Psoas muscle (tissue), 8 donors: ENCODE results near the gene HTRA2. TPM values are rescaled to one million over a fixed set of nuclear protein-coding genes. Genes with fewer than 3 reads are reported as not detected.

Experiments
- ATAC-seq, 4 donors: fragments of 200-7000 bp; cut with Tn5 transposase; one replicate each; pipeline ENCODE4 v1.9.1; 2020; ENCODE audit warnings: moderate library complexity in 3 of 4, mild to moderate bottlenecking in 2 of 4
- DNase-seq, 2 donors: peaks; one replicate each; pipeline ENCODE4 v3.0.0-alpha.2; 2020
- H3K27ac ChIP-seq: fragments of 200-600 bp; one replicate; pipeline ENCODE4 v1.8.0; 2022
- H3K27me3 ChIP-seq, 3 donors: fragments of 200-600 bp in 1 of 3; one replicate each; pipeline versions ENCODE4 v1.6.1 to v1.8.0; 2013 to 2022; ENCODE audit warnings: low read length in 2 of 3, mild to moderate bottlenecking in 2 of 3, moderate library complexity in 1 of 3; ENCODE audit not compliant: insufficient read depth in 3 of 3
- H3K36me3 ChIP-seq, 2 donors: fragments of 200-600 bp in 1 of 2; one replicate each; pipeline versions ENCODE4 v1.6.1 to v1.8.0; 2013 to 2022; ENCODE audit warnings: low read depth in 1 of 2, mild to moderate bottlenecking in 1 of 2, moderate library complexity in 1 of 2; ENCODE audit not compliant: insufficient read depth in 1 of 2
- H3K4me1 ChIP-seq: fragments of 200-600 bp; one replicate; pipeline ENCODE4 v1.8.0; 2022
- H3K4me3 ChIP-seq: fragments of 200-600 bp; one replicate; pipeline ENCODE4 v1.8.0; 2022; ENCODE audit warnings: mild to moderate bottlenecking
- H3K9me3 ChIP-seq: fragments of 200-600 bp; one replicate; pipeline ENCODE4 v1.8.0; 2022
- whole genome bisulfite sequencing, 3 donors: extraction: QIAGEN DNeasy Blood & Tissue Kit; methylation state at CpG; one replicate each; pipeline versions ENCODE4 v1.1.6 to v1.1.7; 2013; 5-methylcytosine and 5-hydroxymethylcytosine counted together
- intact Hi-C, 2 donors: fragments of 100-400 bp; cut with DNase I; formaldehyde crosslinking; loops; one replicate each; pipeline versions ENCODE4 v1.11.0 to v1.14.2; 2022
- polyA plus RNA-seq, 3 donors: library from polyadenylated mRNA; stranded (reverse); fragments of 200-250 nt; gene quantifications; one replicate each; pipeline ENCODE4 v1.2.3, GENCODE V29; 2013
- total RNA-seq, 4 donors: library from RNA; stranded (reverse); fragmentation: NEBNext Ultra II Directional in 2 of 4; extraction: Animal tissue kit (Norgen Biotek cat#: 25700) in 2 of 4; gene quantifications; one replicate each; pipeline versions ENCODE4 v1.2.1 to v1.2.4, GENCODE V29; 2021 to 2023
- TF ChIP-seq, protein P1 (sequence below): fragments of 200-600 bp; IDR thresholded peaks from one replicate; pipeline ENCODE4 v1.8.0; 2022; ENCODE audit warnings: antibody characterized with exemption
- donor health status: healthy with polysubstance abuse.
- donor health status: DM: no; HTN: no; CAD: no; lungs with moderate emphysema.
- donor health status: Bipolar disorder and iron deficiency.
- donor health status: healthy.
- donor health status: DM: yes; HTN: yes; CAD: no.
- donor health status: DM: no; HTN: no; CAD: no.
- donor health status: DM: no; HTN: no; CAD: no.
- donor health status: DM: yes; HTN: yes; CAD: no.

The HTRA2 gene
- total and polyA plus RNA-seq, 7 donors, result 23.0 to 54.4 (median 27.6) TPM

DNA sequence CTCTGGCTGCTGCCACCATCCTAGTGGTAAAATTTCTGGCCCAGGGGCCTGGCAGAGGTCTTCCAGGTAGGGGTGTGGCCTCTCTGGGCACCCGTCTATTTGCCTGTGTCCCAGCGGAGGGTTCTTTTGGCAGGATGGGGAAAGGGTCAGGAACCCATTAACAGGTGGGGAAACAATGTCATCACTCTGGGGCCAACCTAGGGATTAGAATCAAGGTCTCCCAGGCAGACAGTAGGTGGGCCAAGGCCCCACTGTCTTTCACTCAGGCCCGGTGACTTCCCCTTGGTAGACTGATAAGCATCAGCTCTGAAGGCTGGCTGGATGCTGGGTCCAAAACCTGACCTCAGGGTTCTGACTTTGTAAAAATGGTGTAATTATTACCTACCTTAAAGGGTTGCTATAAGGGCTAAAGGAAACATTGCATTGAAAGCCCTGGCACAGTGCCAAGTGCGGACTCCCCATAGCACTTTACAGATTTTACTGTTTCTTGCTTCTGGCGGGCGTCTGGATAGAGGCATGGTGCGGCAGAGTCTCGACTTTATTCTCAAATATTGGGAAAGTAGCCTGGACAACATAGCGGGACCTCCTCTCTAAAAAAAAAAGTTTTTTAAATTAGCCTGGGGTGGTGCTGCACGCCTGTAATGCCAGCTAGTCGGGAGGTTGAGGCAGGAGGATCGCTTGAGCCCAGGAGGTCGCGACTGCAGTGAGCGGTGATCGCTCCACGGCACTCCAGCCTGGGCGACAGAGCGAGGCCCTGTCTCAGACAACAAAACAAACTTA lies 32.5 kb upstream of the HTRA2 start:
- H3K27ac ChIP-seq, result no peak overlapping the region
- no peak for DNase-seq
- ATAC-seq, result no peak
- peaks cover 3 to 24% of the 10 kb centered on the region in 2 donors for H3K36me3 ChIP-seq
- peak overlapping the region; percentile 59 for H3K4me3 ChIP-seq
- WGBS, 3 donors, result 38 to 42% (median 38%) methylated on average over 19 of the region's 19 CpGs
- intact Hi-C loops, result no loop called here
- TF ChIP-seq, protein P1, sequence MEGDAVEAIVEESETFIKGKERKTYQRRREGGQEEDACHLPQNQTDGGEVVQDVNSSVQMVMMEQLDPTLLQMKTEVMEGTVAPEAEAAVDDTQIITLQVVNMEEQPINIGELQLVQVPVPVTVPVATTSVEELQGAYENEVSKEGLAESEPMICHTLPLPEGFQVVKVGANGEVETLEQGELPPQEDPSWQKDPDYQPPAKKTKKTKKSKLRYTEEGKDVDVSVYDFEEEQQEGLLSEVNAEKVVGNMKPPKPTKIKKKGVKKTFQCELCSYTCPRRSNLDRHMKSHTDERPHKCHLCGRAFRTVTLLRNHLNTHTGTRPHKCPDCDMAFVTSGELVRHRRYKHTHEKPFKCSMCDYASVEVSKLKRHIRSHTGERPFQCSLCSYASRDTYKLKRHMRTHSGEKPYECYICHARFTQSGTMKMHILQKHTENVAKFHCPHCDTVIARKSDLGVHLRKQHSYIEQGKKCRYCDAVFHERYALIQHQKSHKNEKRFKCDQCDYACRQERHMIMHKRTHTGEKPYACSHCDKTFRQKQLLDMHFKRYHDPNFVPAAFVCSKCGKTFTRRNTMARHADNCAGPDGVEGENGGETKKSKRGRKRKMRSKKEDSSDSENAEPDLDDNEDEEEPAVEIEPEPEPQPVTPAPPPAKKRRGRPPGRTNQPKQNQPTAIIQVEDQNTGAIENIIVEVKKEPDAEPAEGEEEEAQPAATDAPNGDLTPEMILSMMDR, result no peak
- H3K9me3 ChIP-seq, result no peaks in the 10 kb centered on the region
- peaks cover 0 to 51% (median 30%) of the 10 kb centered on the region in 3 donors for H3K27me3 ChIP-seq
- H3K4me1 ChIP-seq, result peaks cover 23% of the 10 kb centered on the region

GRCh38 chr2:74497777-74498499 lies 31.8 kb upstream of the HTRA2 start:
- peaks cover 0 to 58% (median 32%) of the 10 kb centered on the region in 3 donors for H3K27me3 ChIP-seq
- H3K4me1 ChIP-seq, result peaks cover 23% of the 10 kb centered on the region
- peak overlapping the region; percentile 59 for H3K4me3 ChIP-seq
- TF ChIP-seq, protein P1, result no peak
- no peaks in the 10 kb centered on the region for H3K9me3 ChIP-seq
- peaks cover 3 to 16% of the 10 kb centered on the region in 2 donors for H3K36me3 ChIP-seq
- ATAC-seq (peak; percentile 15 to 47 (median 30)), DNase-seq (no peak)
- intact Hi-C loops, result no loop called here
- WGBS, 3 donors, result 1 to 3% (median 2%) methylated on average over 58 to 61 of the region's 61 CpGs
- no peak overlapping the region for H3K27ac ChIP-seq

GRCh38 chr2:74498500-74499266 lies 31.1 kb upstream of the HTRA2 start:
- Histone ChIP-seq H3K36me3 (peaks cover 3 to 9% of the 10 kb centered on the region in 2 donors), H3K9me3 (no peaks in the 10 kb centered on the region), H3K27me3 (peaks cover 0 to 66% (median 32%) of the 10 kb centered on the region in 3 donors), H3K4me1 (peaks cover 23% of the 10 kb centered on the region), H3K4me3 (peak overlapping the region; percentile 59), H3K27ac (no peak overlapping the region)
- no peak for DNase-seq
- intact Hi-C loops, result no loop called here
- WGBS, 3 donors, result 1 to 3% (median 2%) methylated on average over 41 of the region's 41 CpGs
- peak in 3 of 4 donors; percentile 26 to 35 (median 28) for ATAC-seq
- TF ChIP-seq, protein P1, result no peak

DNA sequence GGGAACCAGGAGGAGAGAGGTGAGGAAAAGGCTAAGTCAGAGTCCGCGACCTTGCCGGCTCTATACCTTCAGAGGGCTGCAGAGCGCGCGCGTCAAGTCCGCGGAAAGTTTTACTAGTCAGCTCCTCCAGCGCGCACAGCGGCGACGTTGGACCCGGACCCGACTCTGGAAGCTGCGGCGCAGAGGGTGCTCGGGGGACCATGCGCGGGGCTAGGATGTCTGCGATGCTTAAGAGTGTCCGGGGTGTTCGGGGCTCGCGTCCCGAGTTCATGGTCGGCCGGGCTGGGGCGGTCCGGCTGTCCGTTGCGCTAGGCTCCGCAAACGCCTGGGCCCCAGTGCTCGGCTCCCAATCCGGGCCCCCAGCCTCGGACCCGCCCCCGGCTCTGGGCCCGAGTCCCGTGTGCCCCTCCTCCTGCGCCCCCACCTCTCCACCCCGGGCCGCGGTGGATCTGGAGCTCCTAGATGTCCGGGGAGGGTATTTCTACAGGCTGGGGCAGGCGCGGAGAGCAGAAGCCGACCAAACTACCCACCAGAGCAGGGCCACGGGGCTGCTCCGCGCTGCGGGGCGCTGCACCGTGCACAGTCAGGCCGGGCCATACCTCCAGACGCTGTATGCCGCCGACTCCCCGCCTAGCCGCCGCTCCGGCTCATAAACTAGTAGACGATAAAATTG lies 30.3 kb upstream of the HTRA2 start, which contains the start of gene LBX2:
TSS of gene LBX2 (minus strand) at position 337 of the 673 bp plus-strand sequence. CDS start at position 271, 66 bp downstream.
- Histone ChIP-seq H3K27ac (no peak within 1 kb of the TSS), H3K4me3 (peak within 1 kb of the TSS; percentile 59), H3K9me3 (no peaks in the 10 kb centered on the region), H3K36me3 (peaks cover 0 to 2% of the 10 kb centered on the region in 2 donors), H3K4me1 (peaks cover 23% of the 10 kb centered on the region), H3K27me3 (peaks cover 0 to 72% (median 32%) of the 10 kb centered on the region in 3 donors)
- TF ChIP-seq, protein P1, result no peak
- intact Hi-C loops, result no loop called here
- WGBS, 3 donors, result 3 to 5% (median 4%) methylated on average over 49 to 65 of the region's 65 CpGs
- DNase-seq (no peak), ATAC-seq (peak in 1 of 4 donors; percentile 14)
